ENCODE data around the gene SLC7A10.

SLC7A10 gene

GRCh38 chr19:33252418-33252962 lies 26.8 kb upstream of the SLC7A10 start:
- Histone ChIP-seq H2AFZ (ENCODE audit: insufficient read depth, low read length, poor library complexity) (no peak overlapping the region), H3K4me1 (ENCODE audit: control insufficient read depth in 1 of 2, insufficient read depth in 2 of 2, low read length in 2 of 2) (peaks cover 8 to 9% of the 10 kb centered on the region in 2 experiments), H3K27me3 (ENCODE audit: insufficient read depth, low read length) (no peaks in the 10 kb centered on the region), H3K4me2 (ENCODE audit: low read length) (no peak overlapping the region), H3K79me1 (ENCODE audit: low read length) (peaks cover 7% of the 10 kb centered on the region), H3K9ac (ENCODE audit: low read length) (no peak overlapping the region), H2AK5ac (ENCODE audit: low read length) (no peak overlapping the region), H3K36me3 (ENCODE audit: control insufficient read depth in 1 of 2, insufficient read depth in 2 of 2, low read length in 2 of 2) (no peaks in the 10 kb centered on the region), H4K12ac (ENCODE audit: low read depth, low read length) (no peak overlapping the region), H3K27ac (ENCODE audit: low read depth, low read length) (no peak overlapping the region), H3K4me3 (ENCODE audit: low read depth, low read length) (no peak overlapping the region), H3K18ac (ENCODE audit: low read length) (no peak overlapping the region), H3K79me2 (ENCODE audit: control insufficient read depth, insufficient read depth, low read length, poor library complexity) (no peaks in the 10 kb centered on the region), H2BK120ac (ENCODE audit: insufficient read depth, low read length, poor library complexity) (no peak overlapping the region), H3K9me3 (ENCODE audit: insufficient read depth, low read depth, low read length) (peaks cover 7% of the 10 kb centered on the region), H4K91ac (ENCODE audit: low read depth, low read length) (peak overlapping the region; percentile 15), H4K8ac (ENCODE audit: low read depth, low read length) (no peak overlapping the region), H3K23ac (ENCODE audit: low read length) (no peak overlapping the region), H3K14ac (ENCODE audit: low read length) (peak overlapping the region; percentile 16), H2BK12ac (ENCODE audit: low read length) (no peak overlapping the region), H3K4ac (ENCODE audit: low read depth, low read length) (no peak overlapping the region), H2BK5ac (ENCODE audit: low read depth, low read length, poor library complexity) (no peak overlapping the region)
- DNase-seq: no peak
- no CpG with 5 or more reads among the region's 4 CpGs for WGBS (ENCODE audit: extremely low coverage, insufficient coverage, insufficient read length)

GRCh38 chr19:33251526-33252090 lies 26.0 kb upstream of the SLC7A10 start:
- H4K91ac ChIP-seq (ENCODE audit: low read depth, low read length): peak overlapping the region; percentile 82
- peaks cover 9% of the 10 kb centered on the region for H3K9me3 ChIP-seq (ENCODE audit: insufficient read depth, low read depth, low read length)
- H3K4me3 ChIP-seq (ENCODE audit: low read depth, low read length): no peak overlapping the region
- H2BK12ac ChIP-seq (ENCODE audit: low read length): no peak overlapping the region
- H3K36me3 ChIP-seq (ENCODE audit: control insufficient read depth in 1 of 2, insufficient read depth in 2 of 2, low read length in 2 of 2): no peaks in the 10 kb centered on the region
- H3K18ac ChIP-seq (ENCODE audit: low read length): peak overlapping the region; percentile 16
- H3K27ac ChIP-seq (ENCODE audit: low read depth, low read length): peak overlapping the region; percentile 22
- no peaks in the 10 kb centered on the region for H3K79me2 ChIP-seq (ENCODE audit: control insufficient read depth, insufficient read depth, low read length, poor library complexity)
- peak overlapping the region; percentile 46 for H3K14ac ChIP-seq (ENCODE audit: low read length)
- no peak overlapping the region for H3K9ac ChIP-seq (ENCODE audit: low read length)
- WGBS (ENCODE audit: extremely low coverage, insufficient coverage, insufficient read length): no CpG with 5 or more reads among the region's 17 CpGs
- peak overlapping the region; percentile 14 for H2BK5ac ChIP-seq (ENCODE audit: low read depth, low read length, poor library complexity)
- H2AK5ac ChIP-seq (ENCODE audit: low read length): no peak overlapping the region
- no peak overlapping the region for H3K4ac ChIP-seq (ENCODE audit: low read depth, low read length)
- no peak overlapping the region for H3K23ac ChIP-seq (ENCODE audit: low read length)
- no peaks in the 10 kb centered on the region for H3K27me3 ChIP-seq (ENCODE audit: insufficient read depth, low read length)
- H2AFZ ChIP-seq (ENCODE audit: insufficient read depth, low read length, poor library complexity): no peak overlapping the region
- H2BK120ac ChIP-seq (ENCODE audit: insufficient read depth, low read length, poor library complexity): peak overlapping the region; percentile 56
- H3K4me2 ChIP-seq (ENCODE audit: low read length): no peak overlapping the region
- H4K8ac ChIP-seq (ENCODE audit: low read depth, low read length): no peak overlapping the region
- peaks cover 7% of the 10 kb centered on the region for H3K79me1 ChIP-seq (ENCODE audit: low read length)
- H4K12ac ChIP-seq (ENCODE audit: low read depth, low read length): no peak overlapping the region
- peaks cover 8 to 9% of the 10 kb centered on the region in 2 experiments for H3K4me1 ChIP-seq (ENCODE audit: control insufficient read depth in 1 of 2, insufficient read depth in 2 of 2, low read length in 2 of 2)
- peak; percentile 91 to 96 for DNase-seq

DNA sequence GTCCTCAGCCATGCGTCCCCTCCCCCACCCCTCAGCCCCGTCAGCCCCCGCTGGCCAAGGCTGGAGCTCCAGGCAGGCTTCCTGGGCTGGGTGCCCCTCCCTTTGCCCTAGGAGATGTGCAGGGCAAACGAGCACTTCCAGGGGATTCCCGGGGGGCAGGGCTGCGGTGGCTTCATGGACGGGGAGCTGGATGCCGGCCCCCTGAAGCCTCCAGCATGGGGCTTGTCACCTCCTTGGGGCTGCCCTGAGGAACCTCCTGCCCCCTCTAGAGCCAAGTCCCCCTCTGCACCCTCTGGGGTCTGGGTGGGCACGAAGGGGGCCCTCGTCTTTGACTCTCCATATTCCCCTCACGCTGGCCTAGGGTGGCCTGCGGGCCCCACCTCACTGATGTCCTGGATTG lies 25.4 kb upstream of the SLC7A10 start:
- H2AK5ac ChIP-seq (ENCODE audit: low read length): no peak overlapping the region
- H3K79me1 ChIP-seq (ENCODE audit: low read length): peaks cover 7% of the 10 kb centered on the region
- H3K4me2 ChIP-seq (ENCODE audit: low read length): no peak overlapping the region
- H3K23ac ChIP-seq (ENCODE audit: low read length): no peak overlapping the region
- no peak overlapping the region for H3K9ac ChIP-seq (ENCODE audit: low read length)
- no peaks in the 10 kb centered on the region for H3K79me2 ChIP-seq (ENCODE audit: control insufficient read depth, insufficient read depth, low read length, poor library complexity)
- no peak overlapping the region for H4K12ac ChIP-seq (ENCODE audit: low read depth, low read length)
- H3K4ac ChIP-seq (ENCODE audit: low read depth, low read length): no peak overlapping the region
- H4K8ac ChIP-seq (ENCODE audit: low read depth, low read length): no peak overlapping the region
- no CpG with 5 or more reads among the region's 12 CpGs for WGBS (ENCODE audit: extremely low coverage, insufficient coverage, insufficient read length)
- no peak overlapping the region for H2AFZ ChIP-seq (ENCODE audit: insufficient read depth, low read length, poor library complexity)
- peak overlapping the region; percentile 16 for H3K18ac ChIP-seq (ENCODE audit: low read length)
- H3K27me3 ChIP-seq (ENCODE audit: insufficient read depth, low read length): no peaks in the 10 kb centered on the region
- H3K4me3 ChIP-seq (ENCODE audit: low read depth, low read length): no peak overlapping the region
- peaks cover 11% of the 10 kb centered on the region for H3K9me3 ChIP-seq (ENCODE audit: insufficient read depth, low read depth, low read length)
- H3K14ac ChIP-seq (ENCODE audit: low read length): peak overlapping the region; percentile 46
- peak overlapping the region; percentile 56 for H2BK120ac ChIP-seq (ENCODE audit: insufficient read depth, low read length, poor library complexity)
- peaks cover 8 to 9% of the 10 kb centered on the region in 2 experiments for H3K4me1 ChIP-seq (ENCODE audit: control insufficient read depth in 1 of 2, insufficient read depth in 2 of 2, low read length in 2 of 2)
- no peak overlapping the region for H2BK12ac ChIP-seq (ENCODE audit: low read length)
- no peaks in the 10 kb centered on the region for H3K36me3 ChIP-seq (ENCODE audit: control insufficient read depth in 1 of 2, insufficient read depth in 2 of 2, low read length in 2 of 2)
- DNase-seq: peak in 1 of 2 donors; percentile 26
- H3K27ac ChIP-seq (ENCODE audit: low read depth, low read length): no peak overlapping the region
- H4K91ac ChIP-seq (ENCODE audit: low read depth, low read length): peak overlapping the region; percentile 82
- peak overlapping the region; percentile 14 for H2BK5ac ChIP-seq (ENCODE audit: low read depth, low read length, poor library complexity)

DNA sequence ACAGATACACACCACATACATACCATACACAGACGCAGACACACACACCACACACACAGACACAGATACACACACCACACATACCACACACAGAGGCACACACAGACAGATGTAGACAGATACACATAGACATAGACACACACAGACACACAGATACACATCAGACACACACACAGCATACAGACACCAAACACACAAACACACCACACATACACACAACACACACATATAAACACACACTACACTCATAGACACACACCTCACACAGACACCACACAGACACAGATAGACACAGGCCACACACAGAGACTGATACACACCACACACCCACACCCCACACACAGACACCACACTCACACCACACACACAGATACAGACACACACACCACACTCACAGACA lies 24.9 kb upstream of the SLC7A10 start:
- H3K9ac ChIP-seq (ENCODE audit: low read length): no peak overlapping the region
- H3K4me3 ChIP-seq (ENCODE audit: low read depth, low read length): no peak overlapping the region
- peaks cover 7% of the 10 kb centered on the region for H3K79me1 ChIP-seq (ENCODE audit: low read length)
- H3K23ac ChIP-seq (ENCODE audit: low read length): no peak overlapping the region
- no CpG with 5 or more reads among the region's 1 CpG for WGBS (ENCODE audit: extremely low coverage, insufficient coverage, insufficient read length)
- peak overlapping the region; percentile 9 for H2BK120ac ChIP-seq (ENCODE audit: insufficient read depth, low read length, poor library complexity)
- no peaks in the 10 kb centered on the region for H3K27me3 ChIP-seq (ENCODE audit: insufficient read depth, low read length)
- no peak overlapping the region for H3K4me2 ChIP-seq (ENCODE audit: low read length)
- no peak overlapping the region for H2BK5ac ChIP-seq (ENCODE audit: low read depth, low read length, poor library complexity)
- peaks cover 11% of the 10 kb centered on the region for H3K9me3 ChIP-seq (ENCODE audit: insufficient read depth, low read depth, low read length)
- no peak overlapping the region for H2AFZ ChIP-seq (ENCODE audit: insufficient read depth, low read length, poor library complexity)
- H4K12ac ChIP-seq (ENCODE audit: low read depth, low read length): no peak overlapping the region
- H4K8ac ChIP-seq (ENCODE audit: low read depth, low read length): no peak overlapping the region
- H3K27ac ChIP-seq (ENCODE audit: low read depth, low read length): no peak overlapping the region
- H3K79me2 ChIP-seq (ENCODE audit: control insufficient read depth, insufficient read depth, low read length, poor library complexity): no peaks in the 10 kb centered on the region
- H4K91ac ChIP-seq (ENCODE audit: low read depth, low read length): peak overlapping the region; percentile 82
- peak overlapping the region; percentile 1 for H2BK12ac ChIP-seq (ENCODE audit: low read length)
- H3K4ac ChIP-seq (ENCODE audit: low read depth, low read length): no peak overlapping the region
- H2AK5ac ChIP-seq (ENCODE audit: low read length): no peak overlapping the region
- peak overlapping the region; percentile 15 for H3K18ac ChIP-seq (ENCODE audit: low read length)
- peak overlapping the region; percentile 6 for H3K14ac ChIP-seq (ENCODE audit: low read length)
- peaks cover 8 to 9% of the 10 kb centered on the region in 2 experiments for H3K4me1 ChIP-seq (ENCODE audit: control insufficient read depth in 1 of 2, insufficient read depth in 2 of 2, low read length in 2 of 2)
- DNase-seq: no peak
- no peaks in the 10 kb centered on the region for H3K36me3 ChIP-seq (ENCODE audit: control insufficient read depth in 1 of 2, insufficient read depth in 2 of 2, low read length in 2 of 2)

Measured in trophoblast cell (in vitro differentiated cells and primary cell).